Neural progenitor cell (in vitro differentiated cells): ENCODE measurements around the gene DHX15. TPM values are rescaled to one million over a fixed set of nuclear protein-coding genes. Genes with fewer than 3 reads are reported as not detected.

Experiments used
- DNase-seq: peaks from one replicate; pipeline ENCODE4 v3.0.0-alpha.2; 2016; ENCODE audit warnings: low spot score
- H2AFZ ChIP-seq: fragments of 200-600 bp; sonication (generic); replicated peaks from 2 replicates; pipeline ENCODE4 v1.6.1; 2016; ENCODE audit warnings: antibody characterized with exemption
- H3F3A ChIP-seq: fragments of 200-600 bp; sonication (generic); 2 replicates; pipeline ENCODE4 v1.6.1; 2016; ENCODE audit warnings: antibody characterized with exemption, low read depth
- H3K27ac ChIP-seq: fragments of 200-600 bp; sonication (generic); 2 replicates; pipeline ENCODE4 v1.5.1; 2016; ENCODE audit warnings: mild to moderate bottlenecking
- H3K27me3 ChIP-seq: fragments of 200-600 bp; sonication (generic); 2 replicates; pipeline ENCODE4 v1.6.1; 2016; ENCODE audit warnings: mild to moderate bottlenecking, moderate library complexity
- H3K36me3 ChIP-seq: fragments of 200-600 bp; sonication (generic); 2 replicates; pipeline ENCODE4 v1.5.1; 2016
- H3K4me1 ChIP-seq: fragments of 200-600 bp; sonication (generic); 2 replicates; pipeline ENCODE4 v1.6.1; 2016; ENCODE audit warnings: mixed run types
- H3K4me2 ChIP-seq: fragments of 200-600 bp; sonication (generic); 2 replicates; pipeline ENCODE4 v1.6.1; 2016
- H3K4me3 ChIP-seq: fragments of 200-600 bp; sonication (generic); 2 replicates; pipeline ENCODE4 v1.5.1; 2016
- H3K79me2 ChIP-seq: fragments of 200-600 bp; sonication (generic); 2 replicates; pipeline ENCODE4 v1.6.1; 2016; ENCODE audit warnings: low read depth
- H3K9ac ChIP-seq: fragments of 200-600 bp; sonication (generic); 2 replicates; pipeline ENCODE4 v1.6.1; 2016
- H3K9me3 ChIP-seq: fragments of 200-600 bp; sonication (generic); 2 replicates; pipeline ENCODE4 v1.5.1; 2016; ENCODE audit warnings: low read depth
- H4K20me1 ChIP-seq: fragments of 200-600 bp; sonication (generic); 2 replicates; pipeline ENCODE4 v1.6.1; 2016; ENCODE audit warnings: low read depth
- H3K27ac Mint-ChIP-seq: 3 replicates; pipeline ENCODE4 v1.8.0; 2021; ENCODE audit warnings: mixed read lengths
- H3K27me3 Mint-ChIP-seq: 2 replicates; pipeline ENCODE4 v1.8.0; 2022; ENCODE audit warnings: low read depth, mild to moderate bottlenecking, inconsistent platforms, moderate library complexity, mixed read lengths; ENCODE audit not compliant: insufficient read depth
- H3K36me3 Mint-ChIP-seq: 3 replicates; pipeline ENCODE4 v1.8.0; 2021; ENCODE audit warnings: mixed read lengths
- H3K4me1 Mint-ChIP-seq: 3 replicates; pipeline ENCODE4 v1.8.0; 2021; ENCODE audit warnings: mixed read lengths
- H3K4me3 Mint-ChIP-seq: 3 replicates; pipeline ENCODE4 v1.8.0; 2021; ENCODE audit warnings: mild to moderate bottlenecking, moderate library complexity, mixed read lengths
- H3K9me3 Mint-ChIP-seq: 3 replicates; pipeline ENCODE4 v1.8.0; 2020; ENCODE audit warnings: mixed read lengths
- EZH2 ChIP-seq: fragments of 200-600 bp; sonication (generic); IDR thresholded peaks from 2 replicates; pipeline ENCODE4 v1.6.1; 2017; ENCODE audit warnings: antibody characterized with exemption, mild to moderate bottlenecking, moderate library complexity
- EZH2phosphoT487 ChIP-seq: fragments of 200-600 bp; sonication (generic); IDR thresholded peaks from 2 replicates; pipeline ENCODE4 v1.6.1; 2017; ENCODE audit warnings: antibody characterized with exemption
- total RNA-seq: library from RNA; depleted of rRNA; stranded (reverse); fragments of >200 nt; gene quantifications from 2 replicates; pipeline ENCODE4 v1.2.3, GENCODE V29; 2015; ENCODE audit warnings: low replicate concordance
- TF ChIP-seq, protein P1 (sequence below): fragments of 200-600 bp; sonication (generic); IDR thresholded peaks from 2 replicates; pipeline ENCODE4 v1.5.1; 2017; ENCODE audit warnings: antibody characterized with exemption, mild to moderate bottlenecking

The DHX15 gene
- total RNA-seq, 1 donor from 2014 or later = 410 TPM

DNA sequence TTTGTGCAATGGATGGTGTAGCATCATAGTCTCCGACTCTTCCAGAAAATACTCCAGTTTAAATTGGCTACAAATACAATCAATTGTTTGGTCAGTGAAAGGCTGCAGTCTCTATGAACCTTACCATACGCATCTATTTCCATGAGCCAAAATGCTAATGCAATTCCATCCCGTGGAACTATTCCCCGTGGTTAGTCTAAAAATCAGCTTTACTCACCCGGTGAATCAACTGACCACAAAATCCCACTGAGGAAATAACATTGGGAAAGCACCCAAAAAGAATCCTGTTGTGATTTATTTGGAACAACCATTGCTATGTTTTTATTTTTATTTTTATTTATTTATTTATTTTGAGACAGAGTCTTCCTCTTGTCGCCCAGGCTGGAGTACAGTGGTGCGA, 87.1 kb downstream of the DHX15 start:
- H3K4me1 Mint-ChIP-seq = peaks cover 7% of the 10 kb centered on the region
- H3K4me1 ChIP-seq = no peaks in the 10 kb centered on the region
- H3K27me3 Mint-ChIP-seq = peaks cover 3% of the 10 kb centered on the region
- no peak overlapping the region for H3K4me3 Mint-ChIP-seq
- no peaks in the 10 kb centered on the region for H4K20me1 ChIP-seq
- peaks cover under 1% of the 10 kb centered on the region for H3K9me3 Mint-ChIP-seq
- H2AFZ ChIP-seq = no peak overlapping the region
- no peaks in the 10 kb centered on the region for H3F3A ChIP-seq
- H3K9me3 ChIP-seq = no peaks in the 10 kb centered on the region
- H3K36me3 ChIP-seq = no peaks in the 10 kb centered on the region
- TF ChIP-seq, protein P1, sequence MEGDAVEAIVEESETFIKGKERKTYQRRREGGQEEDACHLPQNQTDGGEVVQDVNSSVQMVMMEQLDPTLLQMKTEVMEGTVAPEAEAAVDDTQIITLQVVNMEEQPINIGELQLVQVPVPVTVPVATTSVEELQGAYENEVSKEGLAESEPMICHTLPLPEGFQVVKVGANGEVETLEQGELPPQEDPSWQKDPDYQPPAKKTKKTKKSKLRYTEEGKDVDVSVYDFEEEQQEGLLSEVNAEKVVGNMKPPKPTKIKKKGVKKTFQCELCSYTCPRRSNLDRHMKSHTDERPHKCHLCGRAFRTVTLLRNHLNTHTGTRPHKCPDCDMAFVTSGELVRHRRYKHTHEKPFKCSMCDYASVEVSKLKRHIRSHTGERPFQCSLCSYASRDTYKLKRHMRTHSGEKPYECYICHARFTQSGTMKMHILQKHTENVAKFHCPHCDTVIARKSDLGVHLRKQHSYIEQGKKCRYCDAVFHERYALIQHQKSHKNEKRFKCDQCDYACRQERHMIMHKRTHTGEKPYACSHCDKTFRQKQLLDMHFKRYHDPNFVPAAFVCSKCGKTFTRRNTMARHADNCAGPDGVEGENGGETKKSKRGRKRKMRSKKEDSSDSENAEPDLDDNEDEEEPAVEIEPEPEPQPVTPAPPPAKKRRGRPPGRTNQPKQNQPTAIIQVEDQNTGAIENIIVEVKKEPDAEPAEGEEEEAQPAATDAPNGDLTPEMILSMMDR = no peak
- no peak for TF ChIP-seq EZH2
- no peak for TF ChIP-seq EZH2phosphoT487
- H3K27me3 ChIP-seq = peaks cover 25% of the 10 kb centered on the region
- no peak overlapping the region for H3K27ac Mint-ChIP-seq
- no peaks in the 10 kb centered on the region for H3K79me2 ChIP-seq
- no peak overlapping the region for H3K9ac ChIP-seq
- no peak for DNase-seq
- H3K4me3 ChIP-seq = no peak overlapping the region
- no peak overlapping the region for H3K27ac ChIP-seq
- no peaks in the 10 kb centered on the region for H3K36me3 Mint-ChIP-seq
- H3K4me2 ChIP-seq = no peak overlapping the region

DNA sequence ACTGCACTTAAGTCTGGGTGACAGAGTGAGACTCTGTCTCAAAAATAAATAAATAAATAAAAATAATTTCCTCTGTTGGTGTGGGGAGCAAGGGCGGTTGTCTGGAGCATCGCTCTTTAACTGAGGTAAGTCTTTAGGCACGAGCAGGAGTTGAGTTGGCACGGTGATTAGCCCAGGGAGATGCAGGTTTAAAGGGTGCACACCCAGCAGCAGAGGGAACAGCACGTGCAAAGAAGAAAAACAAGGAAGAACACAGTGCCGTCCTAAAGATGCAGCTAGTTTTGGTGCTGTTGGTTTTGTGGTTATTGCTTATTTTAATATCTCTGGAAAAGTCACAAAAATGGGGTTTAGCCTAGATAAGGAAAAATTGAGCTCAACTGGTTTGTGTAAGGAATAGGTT, 87.8 kb downstream of the DHX15 start:
- Histone ChIP-seq H3K4me3 (no peak overlapping the region), H3K79me2 (no peaks in the 10 kb centered on the region), H3K9me3 (no peaks in the 10 kb centered on the region), H3K9ac (no peak overlapping the region), H3K4me2 (no peak overlapping the region), H3K27me3 (peaks cover 19% of the 10 kb centered on the region), H3K36me3 (no peaks in the 10 kb centered on the region), H3K4me1 (no peaks in the 10 kb centered on the region), H3F3A (no peaks in the 10 kb centered on the region), H3K27ac (no peak overlapping the region), H4K20me1 (no peaks in the 10 kb centered on the region), H2AFZ (no peak overlapping the region)
- Mint-ChIP-seq H3K4me1 (peaks cover 7% of the 10 kb centered on the region), H3K9me3 (peaks cover 3% of the 10 kb centered on the region), H3K27ac (no peak overlapping the region), H3K36me3 (no peaks in the 10 kb centered on the region), H3K27me3 (peaks cover 3% of the 10 kb centered on the region), H3K4me3 (no peak overlapping the region)
- TF ChIP-seq EZH2 (no peak), EZH2phosphoT487 (no peak)
- no peak for DNase-seq

DNA sequence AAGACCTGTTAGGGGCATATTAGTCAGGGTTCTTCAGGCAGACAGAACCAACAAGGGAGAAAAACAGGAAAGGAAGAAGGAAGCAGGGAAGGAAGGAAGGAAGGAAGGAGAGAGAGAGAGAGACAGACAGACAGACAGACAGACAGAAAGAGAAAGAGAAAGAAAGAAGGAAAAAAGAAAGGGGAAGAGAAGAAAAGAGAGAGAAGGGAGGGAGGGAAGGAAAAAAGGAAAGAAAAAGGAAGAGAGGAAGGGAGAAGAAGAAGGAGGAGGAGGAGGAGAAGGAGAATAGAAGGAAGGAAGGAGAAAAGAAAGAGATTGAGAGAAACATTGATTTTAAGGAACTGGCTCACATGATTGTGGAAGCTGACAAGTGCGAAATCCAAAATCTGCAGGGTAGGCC, 89.0 kb downstream of the DHX15 start:
- no peaks in the 10 kb centered on the region for H3K36me3 Mint-ChIP-seq

DNA sequence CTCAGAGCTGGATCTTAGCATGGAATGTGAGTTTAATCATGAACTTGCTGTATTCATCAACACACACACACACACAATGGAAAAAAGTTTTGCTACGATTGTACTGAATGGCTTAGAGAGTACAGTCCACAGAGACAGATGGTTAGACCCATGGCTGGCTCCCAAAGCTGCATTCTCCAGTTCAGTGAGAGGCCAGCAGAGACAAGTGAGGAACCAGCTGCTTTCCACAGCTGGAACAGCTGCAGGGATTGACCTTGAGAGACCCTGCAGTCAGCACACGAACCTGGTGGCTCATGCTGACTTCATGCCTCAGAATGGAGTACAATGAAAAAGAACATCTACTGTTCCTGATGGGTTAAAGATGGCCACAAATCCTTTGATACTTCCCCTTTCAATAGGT, 94.5 kb downstream of the DHX15 start:
- Mint-ChIP-seq H3K9me3 (peaks cover 3% of the 10 kb centered on the region), H3K4me1 (no peaks in the 10 kb centered on the region), H3K4me3 (no peak overlapping the region), H3K36me3 (no peaks in the 10 kb centered on the region), H3K27ac (no peak overlapping the region), H3K27me3 (peaks cover 2% of the 10 kb centered on the region)
- no peak overlapping the region for H3K4me2 ChIP-seq
- no peaks in the 10 kb centered on the region for H3K4me1 ChIP-seq
- H3K36me3 ChIP-seq = no peaks in the 10 kb centered on the region
- TF ChIP-seq EZH2 = no peak
- no peak for TF ChIP-seq EZH2phosphoT487
- TF ChIP-seq, protein P1 = no peak
- DNase-seq = no peak
- no peak overlapping the region for H3K27ac ChIP-seq
- H3K4me3 ChIP-seq = no peak overlapping the region
- H3K9me3 ChIP-seq = no peaks in the 10 kb centered on the region
- no peaks in the 10 kb centered on the region for H4K20me1 ChIP-seq
- no peak overlapping the region for H3K9ac ChIP-seq
- H3K79me2 ChIP-seq = no peaks in the 10 kb centered on the region
- no peaks in the 10 kb centered on the region for H3K27me3 ChIP-seq
- no peaks in the 10 kb centered on the region for H3F3A ChIP-seq
- no peak overlapping the region for H2AFZ ChIP-seq

More for the DNA sequence above, 89.0 kb downstream of the DHX15 start:
- Mint-ChIP-seq H3K27ac (no peak overlapping the region), H3K27me3 (no peaks in the 10 kb centered on the region), H3K4me1 (peaks cover 7% of the 10 kb centered on the region), H3K9me3 (peaks cover 3% of the 10 kb centered on the region), H3K4me3 (no peak overlapping the region)
- Histone ChIP-seq H3K4me1 (no peaks in the 10 kb centered on the region), H3K9me3 (no peaks in the 10 kb centered on the region), H3K4me3 (no peak overlapping the region), H3K4me2 (no peak overlapping the region), H3F3A (no peaks in the 10 kb centered on the region), H3K79me2 (no peaks in the 10 kb centered on the region), H3K27me3 (peaks cover 7% of the 10 kb centered on the region), H4K20me1 (no peaks in the 10 kb centered on the region), H3K9ac (no peak overlapping the region), H3K27ac (no peak overlapping the region), H3K36me3 (no peaks in the 10 kb centered on the region), H2AFZ (no peak overlapping the region)
- no peak for DNase-seq
- TF ChIP-seq EZH2phosphoT487 (no peak), EZH2 (no peak)
- TF ChIP-seq, protein P1 = no peak
